Loucy (cell line): ENCODE data around the gene POLR2H.

ENCODE experiments used
- H2AFZ ChIP-seq: fragments of 200-600 bp; sonication (generic); 2 replicates; pipeline ENCODE4 v1.6.0; 2016; ENCODE audit warnings: antibody characterized with exemption, mild to moderate bottlenecking, low read length, moderate library complexity
- H3F3A ChIP-seq: fragments of 200-600 bp; 2 replicates; pipeline ENCODE4 v1.6.0; 2016; ENCODE audit warnings: antibody characterized with exemption, low read depth, mild to moderate bottlenecking
- H3K27me3 ChIP-seq: fragments of 200-600 bp; sonication (generic); 2 replicates; pipeline ENCODE4 v1.6.1; 2014; ENCODE audit warnings: low read length, mild to moderate bottlenecking; ENCODE audit not compliant: insufficient read depth, poor library complexity, severe bottlenecking
- H3K36me3 ChIP-seq: fragments of 200-600 bp; sonication (generic); 2 replicates; pipeline ENCODE4 v1.6.1; 2016; ENCODE audit warnings: low read length; ENCODE audit not compliant: insufficient read depth
- H3K4me1 ChIP-seq: fragments of 200-600 bp; sonication (generic); 2 replicates; pipeline ENCODE4 v1.5.1; 2014; ENCODE audit warnings: low read length, mild to moderate bottlenecking; ENCODE audit not compliant: insufficient read depth, poor library complexity, severe bottlenecking
- H3K4me2 ChIP-seq: fragments of 200-600 bp; sonication (generic); 2 replicates; pipeline ENCODE4 v1.6.0; 2014; ENCODE audit warnings: antibody characterized with exemption, low read length, low read depth, mild to moderate bottlenecking; ENCODE audit not compliant: poor library complexity, severe bottlenecking
- H3K4me3 ChIP-seq: fragments of 200-600 bp; sonication (generic); 2 replicates; pipeline ENCODE4 v1.5.1; 2014; ENCODE audit warnings: low read length, mild to moderate bottlenecking, mixed read lengths; ENCODE audit not compliant: poor library complexity, severe bottlenecking
- H3K79me2 ChIP-seq: fragments of 200-600 bp; sonication (generic); 2 replicates; pipeline ENCODE4 v1.6.1; 2014; ENCODE audit warnings: low read length; ENCODE audit not compliant: insufficient read depth
- H3K9ac ChIP-seq: fragments of 200-600 bp; sonication (generic); 2 replicates; pipeline ENCODE4 v1.6.0; 2014; ENCODE audit warnings: mild to moderate bottlenecking, low read depth, low read length, moderate library complexity; ENCODE audit not compliant: poor library complexity, severe bottlenecking
- H3K9me2 ChIP-seq: fragments of 200-600 bp; sonication (generic); replicated peaks from 2 replicates; pipeline ENCODE4 v1.6.1; 2016; ENCODE audit warnings: low read depth, low read length, mixed read lengths
- H3K9me3 ChIP-seq: fragments of 200-600 bp; sonication (generic); 2 replicates; pipeline ENCODE4 v1.6.1; 2014; ENCODE audit warnings: mild to moderate bottlenecking, antibody characterized with exemption, low read length, low read depth; ENCODE audit not compliant: insufficient read depth
- H4K20me1 ChIP-seq: fragments of 200-600 bp; sonication (generic); 2 replicates; pipeline ENCODE4 v1.6.0; 2014; ENCODE audit warnings: antibody characterized with exemption, low read length, mild to moderate bottlenecking; ENCODE audit not compliant: insufficient read depth, poor library complexity, severe bottlenecking
- EZH2phosphoT487 ChIP-seq: fragments of 200-600 bp; IDR thresholded peaks from 2 replicates; pipeline ENCODE4 v1.6.1; 2018; ENCODE audit warnings: antibody characterized with exemption, mild to moderate bottlenecking, moderate library complexity, borderline replicate concordance
- TF ChIP-seq, protein P1 (sequence below): fragments of 200-600 bp; sonication (generic); conservative IDR thresholded peaks from 2 replicates; pipeline ENCODE4 v1.5.1; 2014; ENCODE audit warnings: mild to moderate bottlenecking, antibody characterized with exemption, low read length

The POLR2H gene

DNA sequence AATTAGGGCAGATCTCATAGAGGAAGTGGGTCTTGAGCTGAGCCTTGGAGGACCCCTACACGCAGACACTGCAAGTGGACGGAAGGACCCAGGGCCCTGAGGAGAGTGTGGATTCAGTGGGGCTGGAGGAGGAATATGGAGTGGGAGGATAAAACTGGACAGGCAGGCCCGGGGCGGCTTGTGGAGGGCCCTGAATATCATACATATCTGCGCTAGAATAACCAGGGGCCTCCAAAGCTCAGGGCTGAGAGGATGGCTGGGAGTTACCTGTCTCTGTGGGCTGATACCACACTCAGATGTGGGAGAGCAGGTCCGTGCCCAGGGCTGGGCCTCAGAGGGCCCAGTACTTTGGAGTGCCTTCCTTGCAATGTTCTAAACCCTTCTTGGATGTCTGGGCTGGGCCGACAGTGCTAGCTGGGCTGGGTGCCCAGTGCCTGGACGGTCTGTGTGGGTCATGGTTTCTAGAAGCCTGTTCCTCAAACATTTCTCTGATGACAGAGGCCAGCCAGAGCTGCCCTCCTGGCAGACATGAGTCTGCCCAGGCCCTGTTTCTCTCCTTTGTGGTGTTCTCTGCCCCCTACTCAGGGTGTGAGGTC, 47.9 kb downstream of the POLR2H start:
- H3K36me3 ChIP-seq, result no peaks in the 10 kb centered on the region
- no peaks in the 10 kb centered on the region for H3K79me2 ChIP-seq
- H3K4me1 ChIP-seq, result no peaks in the 10 kb centered on the region
- no peaks in the 10 kb centered on the region for H3K9me2 ChIP-seq
- H4K20me1 ChIP-seq, result no peaks in the 10 kb centered on the region
- H3K4me3 ChIP-seq, result no peak overlapping the region
- no peak for TF ChIP-seq EZH2phosphoT487
- TF ChIP-seq, protein P1, sequence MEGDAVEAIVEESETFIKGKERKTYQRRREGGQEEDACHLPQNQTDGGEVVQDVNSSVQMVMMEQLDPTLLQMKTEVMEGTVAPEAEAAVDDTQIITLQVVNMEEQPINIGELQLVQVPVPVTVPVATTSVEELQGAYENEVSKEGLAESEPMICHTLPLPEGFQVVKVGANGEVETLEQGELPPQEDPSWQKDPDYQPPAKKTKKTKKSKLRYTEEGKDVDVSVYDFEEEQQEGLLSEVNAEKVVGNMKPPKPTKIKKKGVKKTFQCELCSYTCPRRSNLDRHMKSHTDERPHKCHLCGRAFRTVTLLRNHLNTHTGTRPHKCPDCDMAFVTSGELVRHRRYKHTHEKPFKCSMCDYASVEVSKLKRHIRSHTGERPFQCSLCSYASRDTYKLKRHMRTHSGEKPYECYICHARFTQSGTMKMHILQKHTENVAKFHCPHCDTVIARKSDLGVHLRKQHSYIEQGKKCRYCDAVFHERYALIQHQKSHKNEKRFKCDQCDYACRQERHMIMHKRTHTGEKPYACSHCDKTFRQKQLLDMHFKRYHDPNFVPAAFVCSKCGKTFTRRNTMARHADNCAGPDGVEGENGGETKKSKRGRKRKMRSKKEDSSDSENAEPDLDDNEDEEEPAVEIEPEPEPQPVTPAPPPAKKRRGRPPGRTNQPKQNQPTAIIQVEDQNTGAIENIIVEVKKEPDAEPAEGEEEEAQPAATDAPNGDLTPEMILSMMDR, result no peak
- H3F3A ChIP-seq, result no peaks in the 10 kb centered on the region
- H3K27me3 ChIP-seq, result no peaks in the 10 kb centered on the region
- H3K9ac ChIP-seq, result no peak overlapping the region
- no peaks in the 10 kb centered on the region for H3K9me3 ChIP-seq
- no peak overlapping the region for H3K4me2 ChIP-seq
- no peak overlapping the region for H2AFZ ChIP-seq

DNA sequence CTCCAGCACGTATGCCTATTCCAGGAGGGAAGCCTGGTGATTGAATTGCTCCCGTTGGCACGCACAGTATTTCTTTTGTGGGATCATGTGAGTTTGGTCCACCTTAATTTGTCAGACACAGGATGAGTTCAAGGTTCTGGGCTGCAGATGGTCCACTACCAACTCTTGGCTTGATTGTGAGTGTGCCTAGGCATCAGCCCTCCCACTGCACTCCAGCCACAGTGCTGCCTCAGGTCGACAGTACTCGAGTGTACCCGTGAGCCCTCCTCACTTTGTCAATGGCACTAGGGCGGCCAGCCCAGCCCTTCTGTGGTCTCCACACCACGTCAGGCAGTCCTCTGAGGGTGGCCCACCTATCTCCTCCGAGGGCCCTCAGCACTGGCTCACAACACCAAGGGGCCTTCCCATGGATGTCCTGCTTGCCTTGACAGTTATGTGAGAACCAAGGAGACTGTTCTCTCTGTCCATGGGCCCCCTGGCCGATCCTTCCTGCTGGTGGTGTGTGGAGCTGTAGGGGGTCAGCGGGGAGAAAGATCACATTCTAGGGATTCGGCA, 48.5 kb downstream of the POLR2H start:
- Histone ChIP-seq H2AFZ (no peak overlapping the region), H3K9me3 (no peaks in the 10 kb centered on the region), H3F3A (no peaks in the 10 kb centered on the region), H4K20me1 (no peaks in the 10 kb centered on the region), H3K4me3 (no peak overlapping the region), H3K9ac (no peak overlapping the region), H3K27me3 (no peaks in the 10 kb centered on the region), H3K4me2 (no peak overlapping the region), H3K79me2 (no peaks in the 10 kb centered on the region), H3K9me2 (no peaks in the 10 kb centered on the region), H3K36me3 (no peaks in the 10 kb centered on the region), H3K4me1 (no peaks in the 10 kb centered on the region)
- TF ChIP-seq EZH2phosphoT487, result no peak
- TF ChIP-seq, protein P1, result no peak

DNA sequence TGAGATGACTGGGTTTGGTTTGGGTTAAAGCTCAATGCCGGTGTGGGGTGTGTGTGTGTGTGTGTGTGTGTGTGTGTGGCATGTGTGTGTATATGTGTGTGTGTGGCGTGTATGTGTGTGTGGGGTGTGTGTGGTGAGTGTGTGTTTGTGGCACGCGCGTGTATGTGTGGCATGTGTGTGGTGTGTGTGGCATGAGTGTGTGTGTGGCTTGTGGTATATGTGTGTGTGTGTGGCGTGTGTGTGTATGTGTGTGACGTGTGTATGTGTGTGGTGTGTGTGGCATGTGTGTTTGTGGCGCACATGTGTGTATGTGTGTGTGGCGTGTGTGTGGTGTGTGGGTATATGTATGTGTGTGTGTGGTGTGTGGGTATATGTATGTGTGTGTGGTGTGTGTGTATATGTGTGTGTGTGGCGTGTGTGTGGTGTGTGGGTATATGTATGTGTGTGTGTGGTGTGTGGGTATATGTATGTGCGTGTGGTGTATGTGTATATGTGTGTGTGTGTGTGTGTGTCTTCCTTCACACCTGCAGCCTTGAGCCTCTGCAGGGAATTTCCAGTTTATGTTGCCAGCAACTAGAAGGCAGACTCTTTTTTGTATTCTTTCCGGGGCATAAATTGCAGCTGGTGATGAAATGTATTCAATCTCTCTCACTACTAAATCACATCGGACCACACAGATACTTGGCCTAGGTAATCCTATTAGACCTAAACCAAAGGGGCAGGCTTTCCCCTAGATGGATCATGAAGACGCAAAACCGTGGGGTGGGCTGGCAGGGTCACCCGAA, 53.1 kb downstream of the POLR2H start:
- Histone ChIP-seq H3K27me3 (no peaks in the 10 kb centered on the region), H3F3A (no peaks in the 10 kb centered on the region), H2AFZ (no peak overlapping the region), H3K4me1 (no peaks in the 10 kb centered on the region), H3K79me2 (no peaks in the 10 kb centered on the region), H3K4me2 (no peak overlapping the region), H4K20me1 (no peaks in the 10 kb centered on the region), H3K9me3 (no peaks in the 10 kb centered on the region), H3K9me2 (no peaks in the 10 kb centered on the region), H3K36me3 (no peaks in the 10 kb centered on the region), H3K4me3 (no peak overlapping the region), H3K9ac (no peak overlapping the region)
- TF ChIP-seq, protein P1, result no peak
- no peak for TF ChIP-seq EZH2phosphoT487
